ENCODE results near the gene GNPTG.

The GNPTG gene

DNA sequence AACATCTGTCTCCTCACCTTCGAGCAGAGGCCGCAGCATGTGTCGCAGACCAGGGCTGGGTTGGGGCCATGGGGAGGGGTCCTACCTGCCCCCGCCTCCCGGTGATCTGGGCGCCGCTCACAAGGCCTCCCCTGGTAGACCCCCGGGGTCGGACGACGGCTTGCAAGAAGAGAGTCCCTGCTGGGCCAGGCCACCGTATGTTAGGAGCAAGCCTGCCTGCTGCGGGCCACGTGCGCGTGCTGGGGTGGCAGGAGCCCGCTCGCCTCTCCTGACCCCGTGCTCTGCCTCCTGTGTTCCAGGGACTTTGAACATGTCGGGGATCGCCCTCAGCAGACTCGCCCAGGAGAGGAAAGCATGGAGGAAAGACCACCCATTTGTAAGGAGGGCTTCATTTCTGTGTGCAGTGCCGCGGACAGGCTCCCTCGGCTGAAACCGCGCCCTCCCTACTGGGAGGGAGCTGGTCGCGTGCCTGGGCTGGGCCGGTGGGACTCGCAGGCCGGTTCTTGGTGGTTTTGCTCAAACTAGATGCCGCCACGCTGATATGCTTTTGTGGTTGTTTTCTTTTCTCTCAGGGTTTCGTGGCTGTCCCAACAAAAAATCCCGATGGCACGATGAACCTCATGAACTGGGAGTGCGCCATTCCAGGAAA is 37.9 kb upstream of the GNPTG start:
- no peak for TF ChIP-seq CTCF (IDR thresholded peaks at IDR 0.05; ENCODE audit: low read depth, low read length, missing control alignments)
- DNase-seq (ENCODE audit: extremely low read depth, low read depth), result no peak

GRCh38 chr16:1314399-1315068 is 37.2 kb upstream of the GNPTG start:
- TF ChIP-seq CTCF (IDR thresholded peaks at IDR 0.05; ENCODE audit: low read depth, low read length, missing control alignments), result no peak
- no peak overlapping the region for H3K4me3 ChIP-seq (replicated peaks; ENCODE audit: low read depth, low read length)
- DNase-seq (ENCODE audit: extremely low read depth, low read depth), result no peak

More for the DNA sequence above, 37.9 kb upstream of the GNPTG start:
- no peak overlapping the region for H3K4me3 ChIP-seq (replicated peaks; ENCODE audit: low read depth, low read length)

- no peak for DNase-seq (ENCODE audit: extremely low read depth, low read depth)
- no peak overlapping the region for H3K4me3 ChIP-seq (replicated peaks; ENCODE audit: low read depth, low read length)
- no peak for TF ChIP-seq CTCF (IDR thresholded peaks at IDR 0.05; ENCODE audit: low read depth, low read length, missing control alignments)
Measured at GRCh38 chr16:1315081-1316032, 36.4 kb upstream of the GNPTG start.

GRCh38 chr16:1316033-1316405 is 35.7 kb upstream of the GNPTG start:
- no peak overlapping the region for H3K4me3 ChIP-seq (replicated peaks; ENCODE audit: low read depth, low read length)
- TF ChIP-seq CTCF (IDR thresholded peaks at IDR 0.05; ENCODE audit: low read depth, low read length, missing control alignments), result no peak
- DNase-seq (ENCODE audit: extremely low read depth, low read depth), result no peak

DNA sequence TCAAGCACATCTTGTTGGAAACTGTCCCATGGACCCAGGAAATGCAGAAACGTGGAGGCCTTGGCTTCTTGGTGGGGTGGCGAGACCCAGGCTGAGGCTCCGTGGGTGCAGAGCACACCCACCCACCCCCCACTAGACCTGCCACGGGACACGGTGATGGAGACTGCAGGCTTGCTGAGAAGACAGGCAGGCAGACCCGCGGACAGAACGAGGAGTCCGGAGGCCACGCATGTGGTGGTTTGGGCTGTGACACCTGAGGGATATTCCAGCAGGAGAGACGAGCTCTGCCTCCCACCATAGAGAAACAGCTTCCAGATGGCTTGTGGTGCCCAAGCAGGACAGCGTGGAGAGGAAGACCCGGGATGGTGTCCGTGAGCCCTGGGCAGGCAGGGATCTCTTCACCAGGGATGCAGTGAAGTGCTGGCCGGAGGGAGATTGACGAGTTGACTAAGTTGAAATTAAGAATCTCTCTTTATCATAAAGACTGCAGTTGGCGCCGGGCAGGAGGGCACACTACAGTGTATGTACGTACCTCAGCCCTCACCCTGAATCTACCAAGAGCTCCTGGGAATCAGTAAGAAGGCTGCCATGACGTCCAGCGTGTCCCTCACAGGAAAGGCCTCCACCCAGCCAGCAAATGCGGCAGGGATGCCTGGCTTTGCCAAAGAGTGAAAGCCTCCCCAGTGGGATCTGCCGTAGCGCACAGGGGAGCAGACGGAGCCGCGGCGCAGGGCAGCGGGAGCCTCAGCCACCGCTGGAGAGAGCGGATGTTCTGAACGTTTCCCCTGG is 34.1 kb upstream of the GNPTG start:
- no peak for TF ChIP-seq CTCF (IDR thresholded peaks at IDR 0.05; ENCODE audit: low read depth, low read length, missing control alignments)
- no peak overlapping the region for H3K4me3 ChIP-seq (replicated peaks; ENCODE audit: low read depth, low read length)
- no peak for DNase-seq (ENCODE audit: extremely low read depth, low read depth)

DNA sequence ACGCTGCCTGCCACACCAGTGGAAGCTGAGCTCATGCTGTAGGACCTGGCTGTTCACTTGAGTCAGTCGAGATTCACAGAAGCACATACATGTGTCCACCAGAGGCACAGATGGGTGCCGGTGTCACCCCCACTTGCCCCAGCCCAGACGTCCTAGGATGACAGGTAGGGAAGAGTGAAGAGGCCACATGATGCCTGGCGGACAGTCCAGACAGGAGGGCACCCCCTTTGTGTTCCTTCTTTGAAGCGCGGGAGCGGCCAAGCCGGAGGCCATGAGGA is 33.5 kb upstream of the GNPTG start:
- DNase-seq (ENCODE audit: extremely low read depth, low read depth), result no peak
- TF ChIP-seq CTCF (IDR thresholded peaks at IDR 0.05; ENCODE audit: low read depth, low read length, missing control alignments), result no peak
- no peak overlapping the region for H3K4me3 ChIP-seq (replicated peaks; ENCODE audit: low read depth, low read length)
